GM12878 (cell line): ENCODE data around the gene SHC3.

Experiments
- ATF7 ChIP-seq: fragments of 450-650 bp; IDR thresholded peaks from 2 replicates; pipeline ENCODE4 v1.6.1; 2016; ENCODE audit warnings: low read depth, mild to moderate bottlenecking
- CBFB ChIP-seq: IDR thresholded peaks from 2 replicates; pipeline ENCODE4 v1.6.1; 2016; ENCODE audit warnings: antibody characterized with exemption, low read depth
- CBX5 ChIP-seq: sonication (generic); IDR thresholded peaks from 2 replicates; pipeline ENCODE4 v1.6.1; 2016; ENCODE audit warnings: low read depth, moderate library complexity, mild to moderate bottlenecking, inconsistent platforms
- POLR2A ChIP-seq: IDR thresholded peaks from 2 replicates; pipeline ENCODE4 v1.6.1; 2011; ENCODE audit warnings: low read depth, mild to moderate bottlenecking, low read length
- POLR2AphosphoS5 ChIP-seq: IDR thresholded peaks from 2 replicates; pipeline ENCODE4 v1.6.1; 2011; ENCODE audit warnings: mild to moderate bottlenecking, low read length, inconsistent platforms
- RAD21 ChIP-seq: IDR thresholded peaks from 2 replicates; pipeline ENCODE4 v1.6.1; 2011; ENCODE audit warnings: mild to moderate bottlenecking, low read depth, low read length, moderate library complexity; ENCODE audit not compliant: insufficient read depth
- RCOR1 ChIP-seq: conservative IDR thresholded peaks from 2 replicates; pipeline ENCODE4 v1.6.1; 2012; ENCODE audit warnings: low read depth, low read length, improper control_type of control experiment
- ZNF217 ChIP-seq: fragments of 450-650 bp; IDR thresholded peaks from 2 replicates; pipeline ENCODE4 v1.6.1; 2017; ENCODE audit warnings: antibody characterized with exemption, mild to moderate bottlenecking
- TF ChIP-seq, protein P1 (sequence below), 3 experiments: IDR thresholded peaks in 2 of 3; conservative IDR thresholded peaks in 1 of 3; 2 replicates each; pipeline ENCODE4 v1.5.1; 2011; ENCODE audit warnings: low read depth in 3 of 3, low read length in 3 of 3, mild to moderate bottlenecking in 3 of 3, control low read depth in 2 of 3, moderate library complexity in 2 of 3, inconsistent platforms in 1 of 3, mixed read lengths in 1 of 3; ENCODE audit not compliant: control insufficient read depth in 2 of 3, insufficient read depth in 1 of 3; ENCODE audit errors: extremely low read depth in 1 of 3
- TF ChIP-seq, protein P2 (sequence below): IDR thresholded peaks from 2 replicates; pipeline ENCODE4 v1.6.1; 2011; ENCODE audit warnings: low read depth, mild to moderate bottlenecking, low read length, moderate library complexity, borderline replicate concordance; ENCODE audit errors: extremely low read depth
- TF ChIP-seq, protein P3 (sequence below): IDR thresholded peaks from 2 replicates; pipeline ENCODE4 v1.6.1; 2012; ENCODE audit warnings: mild to moderate bottlenecking, low read depth, low read length

DNA sequence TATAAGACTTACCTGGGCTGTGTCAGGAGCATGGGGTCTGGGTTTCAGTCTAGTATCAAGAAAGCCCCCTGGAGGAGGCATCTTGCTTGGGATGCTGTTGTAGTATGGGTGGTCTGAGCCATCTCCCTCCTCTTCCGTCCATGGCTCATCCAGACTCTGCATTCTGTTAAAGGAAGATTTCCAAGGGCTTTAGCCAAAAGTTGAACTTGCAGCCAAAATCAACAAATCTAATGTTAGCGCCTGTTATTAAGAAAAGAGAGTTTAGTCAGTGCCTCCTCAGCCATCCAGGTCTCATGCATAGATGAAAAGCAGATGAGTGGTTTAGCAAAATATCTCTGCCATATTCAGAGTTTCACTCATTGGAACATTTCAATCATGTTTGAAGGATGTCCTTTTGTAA lies 131.8 kb downstream of the SHC3 start:
- TF ChIP-seq, protein P1, sequence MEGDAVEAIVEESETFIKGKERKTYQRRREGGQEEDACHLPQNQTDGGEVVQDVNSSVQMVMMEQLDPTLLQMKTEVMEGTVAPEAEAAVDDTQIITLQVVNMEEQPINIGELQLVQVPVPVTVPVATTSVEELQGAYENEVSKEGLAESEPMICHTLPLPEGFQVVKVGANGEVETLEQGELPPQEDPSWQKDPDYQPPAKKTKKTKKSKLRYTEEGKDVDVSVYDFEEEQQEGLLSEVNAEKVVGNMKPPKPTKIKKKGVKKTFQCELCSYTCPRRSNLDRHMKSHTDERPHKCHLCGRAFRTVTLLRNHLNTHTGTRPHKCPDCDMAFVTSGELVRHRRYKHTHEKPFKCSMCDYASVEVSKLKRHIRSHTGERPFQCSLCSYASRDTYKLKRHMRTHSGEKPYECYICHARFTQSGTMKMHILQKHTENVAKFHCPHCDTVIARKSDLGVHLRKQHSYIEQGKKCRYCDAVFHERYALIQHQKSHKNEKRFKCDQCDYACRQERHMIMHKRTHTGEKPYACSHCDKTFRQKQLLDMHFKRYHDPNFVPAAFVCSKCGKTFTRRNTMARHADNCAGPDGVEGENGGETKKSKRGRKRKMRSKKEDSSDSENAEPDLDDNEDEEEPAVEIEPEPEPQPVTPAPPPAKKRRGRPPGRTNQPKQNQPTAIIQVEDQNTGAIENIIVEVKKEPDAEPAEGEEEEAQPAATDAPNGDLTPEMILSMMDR (IDR thresholded peaks at IDR 0.05 in 2 of 3, conservative IDR thresholded peaks at IDR 0.05 in 1 of 3; ENCODE audit: control insufficient read depth in 2 of 3, extremely low read depth in 1 of 3, insufficient read depth in 1 of 3, low read depth in 3 of 3, low read length in 3 of 3) = no peak
- no peak for TF ChIP-seq ZNF217
- TF ChIP-seq, protein P2, sequence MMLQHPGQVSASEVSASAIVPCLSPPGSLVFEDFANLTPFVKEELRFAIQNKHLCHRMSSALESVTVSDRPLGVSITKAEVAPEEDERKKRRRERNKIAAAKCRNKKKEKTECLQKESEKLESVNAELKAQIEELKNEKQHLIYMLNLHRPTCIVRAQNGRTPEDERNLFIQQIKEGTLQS = no peak
- TF ChIP-seq RCOR1 = no peak
- no peak for TF ChIP-seq POLR2A
- no peak for TF ChIP-seq RAD21
- TF ChIP-seq POLR2AphosphoS5 = no peak
- no peak for TF ChIP-seq ATF7
- TF ChIP-seq CBFB = no peak
- no peak for TF ChIP-seq CBX5
- TF ChIP-seq, protein P3, sequence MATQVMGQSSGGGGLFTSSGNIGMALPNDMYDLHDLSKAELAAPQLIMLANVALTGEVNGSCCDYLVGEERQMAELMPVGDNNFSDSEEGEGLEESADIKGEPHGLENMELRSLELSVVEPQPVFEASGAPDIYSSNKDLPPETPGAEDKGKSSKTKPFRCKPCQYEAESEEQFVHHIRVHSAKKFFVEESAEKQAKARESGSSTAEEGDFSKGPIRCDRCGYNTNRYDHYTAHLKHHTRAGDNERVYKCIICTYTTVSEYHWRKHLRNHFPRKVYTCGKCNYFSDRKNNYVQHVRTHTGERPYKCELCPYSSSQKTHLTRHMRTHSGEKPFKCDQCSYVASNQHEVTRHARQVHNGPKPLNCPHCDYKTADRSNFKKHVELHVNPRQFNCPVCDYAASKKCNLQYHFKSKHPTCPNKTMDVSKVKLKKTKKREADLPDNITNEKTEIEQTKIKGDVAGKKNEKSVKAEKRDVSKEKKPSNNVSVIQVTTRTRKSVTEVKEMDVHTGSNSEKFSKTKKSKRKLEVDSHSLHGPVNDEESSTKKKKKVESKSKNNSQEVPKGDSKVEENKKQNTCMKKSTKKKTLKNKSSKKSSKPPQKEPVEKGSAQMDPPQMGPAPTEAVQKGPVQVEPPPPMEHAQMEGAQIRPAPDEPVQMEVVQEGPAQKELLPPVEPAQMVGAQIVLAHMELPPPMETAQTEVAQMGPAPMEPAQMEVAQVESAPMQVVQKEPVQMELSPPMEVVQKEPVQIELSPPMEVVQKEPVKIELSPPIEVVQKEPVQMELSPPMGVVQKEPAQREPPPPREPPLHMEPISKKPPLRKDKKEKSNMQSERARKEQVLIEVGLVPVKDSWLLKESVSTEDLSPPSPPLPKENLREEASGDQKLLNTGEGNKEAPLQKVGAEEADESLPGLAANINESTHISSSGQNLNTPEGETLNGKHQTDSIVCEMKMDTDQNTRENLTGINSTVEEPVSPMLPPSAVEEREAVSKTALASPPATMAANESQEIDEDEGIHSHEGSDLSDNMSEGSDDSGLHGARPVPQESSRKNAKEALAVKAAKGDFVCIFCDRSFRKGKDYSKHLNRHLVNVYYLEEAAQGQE = no peak
